ENCODE measurements around the gene SNX3.
"Not testable (repeated sequence)": the region's sequence is repeated elsewhere in the genome, so short reads cannot be mapped to it uniquely, and the experiment has no call there.

SNX3 gene

GRCh38 chr6:108268845-108269244, 8.0 kb upstream of the SNX3 start:
- no peak for DNase-seq (ENCODE audit: extremely low spot score, insufficient read length, low read depth)
- FAIRE-seq, result no peak

GRCh38 chr6:108263371-108263770, 2.5 kb upstream of the SNX3 start:
- FAIRE-seq, result no peak
- DNase-seq (ENCODE audit: extremely low spot score, insufficient read length, low read depth), result no peak

- DNase-seq (ENCODE audit: extremely low spot score, insufficient read length, low read depth), result peak; percentile 29
- FAIRE-seq, result peak; percentile 70
Observed at GRCh38 chr6:108260126-108260808, 573 bp downstream of the SNX3 start.

- FAIRE-seq, result no peak
- no peak for DNase-seq (ENCODE audit: extremely low spot score, insufficient read length, low read depth)
Observed at GRCh38 chr6:108254433-108255410, 6.1 kb downstream of the SNX3 start.

- DNase-seq (ENCODE audit: extremely low spot score, insufficient read length, low read depth) (no peak), FAIRE-seq (no peak)
Observed at GRCh38 chr6:108253241-108253640, 7.6 kb downstream of the SNX3 start.

- FAIRE-seq (no peak), DNase-seq (ENCODE audit: extremely low spot score, insufficient read length, low read depth) (no peak)
Observed at GRCh38 chr6:108252055-108252454, 8.8 kb downstream of the SNX3 start.

GRCh38 chr6:108251252-108251651, 9.6 kb downstream of the SNX3 start:
- DNase-seq (ENCODE audit: extremely low spot score, insufficient read length, low read depth) (no peak), FAIRE-seq (no peak)

- no peak for FAIRE-seq
- DNase-seq (ENCODE audit: extremely low spot score, insufficient read length, low read depth), result no peak
Observed at GRCh38 chr6:108250240-108250866, 10.5 kb downstream of the SNX3 start.

- FAIRE-seq (no peak), DNase-seq (ENCODE audit: extremely low spot score, insufficient read length, low read depth) (no peak)
Observed at GRCh38 chr6:108247965-108248536, 12.8 kb downstream of the SNX3 start.

- FAIRE-seq; DNase-seq (ENCODE audit: extremely low spot score, insufficient read length, low read depth): not testable (repeated sequence)
Observed at GRCh38 chr6:108245095-108245494, 15.7 kb downstream of the SNX3 start.

- DNase-seq (ENCODE audit: extremely low spot score, insufficient read length, low read depth), result no peak
- FAIRE-seq, result no peak
Observed at GRCh38 chr6:108243836-108244235, 17.0 kb downstream of the SNX3 start.

GRCh38 chr6:108242721-108243120, 18.1 kb downstream of the SNX3 start:
- DNase-seq (ENCODE audit: extremely low spot score, insufficient read length, low read depth) (no peak), FAIRE-seq (no peak)

GRCh38 chr6:108242259-108242658, 18.6 kb downstream of the SNX3 start:
- DNase-seq (ENCODE audit: extremely low spot score, insufficient read length, low read depth) (no peak), FAIRE-seq (no peak)

- no peak for DNase-seq (ENCODE audit: extremely low spot score, insufficient read length, low read depth)
- no peak for FAIRE-seq
Observed at GRCh38 chr6:108238322-108238721, 22.5 kb downstream of the SNX3 start.

- DNase-seq (ENCODE audit: extremely low spot score, insufficient read length, low read depth) (no peak), FAIRE-seq (no peak)
Observed at GRCh38 chr6:108236791-108237190, 24.0 kb downstream of the SNX3 start.

- FAIRE-seq, result no peak
- no peak for DNase-seq (ENCODE audit: extremely low spot score, insufficient read length, low read depth)
Observed at GRCh38 chr6:108235127-108235526, 25.7 kb downstream of the SNX3 start.

- FAIRE-seq, result no peak
- DNase-seq (ENCODE audit: extremely low spot score, insufficient read length, low read depth), result no peak
Observed at GRCh38 chr6:108228416-108228815, 32.4 kb downstream of the SNX3 start.

- no peak for DNase-seq (ENCODE audit: extremely low spot score, insufficient read length, low read depth)
- peak; percentile 21 for FAIRE-seq
Observed at GRCh38 chr6:108227290-108227689, 33.5 kb downstream of the SNX3 start.

- no peak for DNase-seq (ENCODE audit: extremely low spot score, insufficient read length, low read depth)
- no peak for FAIRE-seq
Observed at GRCh38 chr6:108222504-108222903, 38.3 kb downstream of the SNX3 start.

- no peak for FAIRE-seq
Observed at GRCh38 chr6:108222064-108222463, 38.8 kb downstream of the SNX3 start.

More at GRCh38 chr6:108222064-108222463, 38.8 kb downstream of the SNX3 start:
- no peak for DNase-seq (ENCODE audit: extremely low spot score, insufficient read length, low read depth)

Data from GM18507 (cell line).